SK-N-SH treated with all-trans-retinoic acid at 6 μM for 48 hours (cell line): ENCODE results near the gene LMAN2.

Experiments used
- ATAC-seq: fragments of 200-7000 bp; cut with Tn5 transposase; 3 replicates; pipeline ENCODE4 v1.9.1; 2020; ENCODE audit warnings: mild to moderate bottlenecking, moderate library complexity
- ARNTL ChIP-seq: fragments of 450-650 bp; formaldehyde crosslinking; IDR thresholded peaks from 2 replicates; pipeline ENCODE4 v1.5.0; 2020; ENCODE audit warnings: low read depth, mild to moderate bottlenecking, moderate library complexity, borderline replicate concordance
- BACH2 ChIP-seq: fragments of 250-450 bp; sonication (Bioruptor Pico); IDR thresholded peaks from 2 replicates; pipeline ENCODE4 v1.9.0; 2021; ENCODE audit warnings: mild to moderate bottlenecking, borderline replicate concordance
- CSRNP3 ChIP-seq: fragments of 250-450 bp; sonication (Bioruptor Pico); IDR thresholded peaks from 2 replicates; pipeline ENCODE4 v1.5.1; 2021; ENCODE audit warnings: mild to moderate bottlenecking, moderate library complexity
- ESRRG ChIP-seq: fragments of 250-450 bp; sonication (Bioruptor Pico); IDR thresholded peaks from 2 replicates; pipeline ENCODE4 v1.6.1; 2021; ENCODE audit warnings: mild to moderate bottlenecking
- ISL1 ChIP-seq: fragments of 250-450 bp; sonication (Bioruptor Pico); IDR thresholded peaks from 2 replicates; pipeline ENCODE4 v2.1.2; 2022; ENCODE audit warnings: mild to moderate bottlenecking, moderate library complexity
- OSR1 ChIP-seq: fragments of 250-450 bp; sonication (Bioruptor Pico); IDR thresholded peaks from 2 replicates; pipeline ENCODE4 v1.8.0; 2022; ENCODE audit warnings: moderate library complexity, mild to moderate bottlenecking, inconsistent platforms
- POU6F1 ChIP-seq: fragments of 250-450 bp; sonication (Bioruptor Pico); IDR thresholded peaks from 2 replicates; pipeline ENCODE4 v1.8.0; 2021; ENCODE audit warnings: low read depth, mild to moderate bottlenecking, moderate library complexity, borderline replicate concordance
- PPARA ChIP-seq: fragments of 250-450 bp; sonication (Bioruptor Pico); IDR thresholded peaks from 2 replicates; pipeline ENCODE4 v1.5.0; 2020; ENCODE audit warnings: mild to moderate bottlenecking, borderline replicate concordance
- SNAI2 ChIP-seq: fragments of 250-450 bp; sonication (Bioruptor Pico); IDR thresholded peaks from 2 replicates; pipeline ENCODE4 v1.5.0; 2020; ENCODE audit warnings: mild to moderate bottlenecking, moderate library complexity
- ZC3H10 ChIP-seq: fragments of 250-450 bp; sonication (Bioruptor Pico); IDR thresholded peaks from 2 replicates; pipeline ENCODE4 v1.5.1; 2021; ENCODE audit warnings: mild to moderate bottlenecking, moderate library complexity
- ZFP3 ChIP-seq: fragments of 250-450 bp; sonication (Bioruptor Pico); IDR thresholded peaks from 2 replicates; pipeline ENCODE4 v1.5.0; 2020; ENCODE audit warnings: mild to moderate bottlenecking, moderate library complexity
- ZFP30 ChIP-seq: fragments of 450-650 bp; formaldehyde crosslinking; IDR thresholded peaks from 2 replicates; pipeline ENCODE4 v1.5.0; 2022; ENCODE audit warnings: mild to moderate bottlenecking, moderate library complexity
- ZNF565 ChIP-seq: fragments of 450-650 bp; formaldehyde crosslinking; conservative IDR thresholded peaks from 2 replicates; pipeline ENCODE4 v1.5.0; 2020; ENCODE audit warnings: low read depth, mild to moderate bottlenecking, moderate library complexity
- ZNF70 ChIP-seq: fragments of 450-650 bp; formaldehyde crosslinking; IDR thresholded peaks from 2 replicates; pipeline ENCODE4 v1.5.0; 2020; ENCODE audit warnings: mild to moderate bottlenecking, moderate library complexity
- TF ChIP-seq, protein P1 (sequence below): fragments of 250-450 bp; sonication (Bioruptor Pico); IDR thresholded peaks from 2 replicates; pipeline ENCODE4 v1.5.0; 2020; ENCODE audit warnings: mild to moderate bottlenecking, moderate library complexity
- TF ChIP-seq, protein P2 (sequence below): fragments of 250-450 bp; sonication (Bioruptor Pico); IDR thresholded peaks from 2 replicates; pipeline ENCODE4 v1.5.1; 2020; ENCODE audit warnings: low read depth, mild to moderate bottlenecking, moderate library complexity
- TF ChIP-seq, protein P3 (sequence below): fragments of 250-450 bp; sonication (Bioruptor Pico); IDR thresholded peaks from 2 replicates; pipeline ENCODE4 v1.8.0; 2020; ENCODE audit warnings: mild to moderate bottlenecking, moderate library complexity, borderline replicate concordance

LMAN2 gene

GRCh38 chr5:177315411-177315810 is 36.1 kb downstream of the LMAN2 start:
- no peak for ATAC-seq
- TF ChIP-seq ZFP3 (no peak), PPARA (CRISPR knock-in tag) (no peak), ZNF70 (no peak), CSRNP3 (CRISPR knock-in tag) (no peak), BACH2 (CRISPR knock-in tag) (no peak), ARNTL (no peak), SNAI2 (CRISPR knock-in tag) (no peak), ZC3H10 (CRISPR knock-in tag) (no peak), ZFP30 (CRISPR knock-in tag) (no peak), POU6F1 (CRISPR knock-in tag) (no peak), ISL1 (CRISPR knock-in tag) (no peak), OSR1 (CRISPR knock-in tag) (no peak)
- TF ChIP-seq, protein P1, sequence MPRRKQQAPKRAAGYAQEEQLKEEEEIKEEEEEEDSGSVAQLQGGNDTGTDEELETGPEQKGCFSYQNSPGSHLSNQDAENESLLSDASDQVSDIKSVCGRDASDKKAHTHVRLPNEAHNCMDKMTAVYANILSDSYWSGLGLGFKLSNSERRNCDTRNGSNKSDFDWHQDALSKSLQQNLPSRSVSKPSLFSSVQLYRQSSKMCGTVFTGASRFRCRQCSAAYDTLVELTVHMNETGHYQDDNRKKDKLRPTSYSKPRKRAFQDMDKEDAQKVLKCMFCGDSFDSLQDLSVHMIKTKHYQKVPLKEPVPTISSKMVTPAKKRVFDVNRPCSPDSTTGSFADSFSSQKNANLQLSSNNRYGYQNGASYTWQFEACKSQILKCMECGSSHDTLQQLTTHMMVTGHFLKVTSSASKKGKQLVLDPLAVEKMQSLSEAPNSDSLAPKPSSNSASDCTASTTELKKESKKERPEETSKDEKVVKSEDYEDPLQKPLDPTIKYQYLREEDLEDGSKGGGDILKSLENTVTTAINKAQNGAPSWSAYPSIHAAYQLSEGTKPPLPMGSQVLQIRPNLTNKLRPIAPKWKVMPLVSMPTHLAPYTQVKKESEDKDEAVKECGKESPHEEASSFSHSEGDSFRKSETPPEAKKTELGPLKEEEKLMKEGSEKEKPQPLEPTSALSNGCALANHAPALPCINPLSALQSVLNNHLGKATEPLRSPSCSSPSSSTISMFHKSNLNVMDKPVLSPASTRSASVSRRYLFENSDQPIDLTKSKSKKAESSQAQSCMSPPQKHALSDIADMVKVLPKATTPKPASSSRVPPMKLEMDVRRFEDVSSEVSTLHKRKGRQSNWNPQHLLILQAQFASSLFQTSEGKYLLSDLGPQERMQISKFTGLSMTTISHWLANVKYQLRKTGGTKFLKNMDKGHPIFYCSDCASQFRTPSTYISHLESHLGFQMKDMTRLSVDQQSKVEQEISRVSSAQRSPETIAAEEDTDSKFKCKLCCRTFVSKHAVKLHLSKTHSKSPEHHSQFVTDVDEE (CRISPR knock-in tag): no peak
- TF ChIP-seq, protein P2, sequence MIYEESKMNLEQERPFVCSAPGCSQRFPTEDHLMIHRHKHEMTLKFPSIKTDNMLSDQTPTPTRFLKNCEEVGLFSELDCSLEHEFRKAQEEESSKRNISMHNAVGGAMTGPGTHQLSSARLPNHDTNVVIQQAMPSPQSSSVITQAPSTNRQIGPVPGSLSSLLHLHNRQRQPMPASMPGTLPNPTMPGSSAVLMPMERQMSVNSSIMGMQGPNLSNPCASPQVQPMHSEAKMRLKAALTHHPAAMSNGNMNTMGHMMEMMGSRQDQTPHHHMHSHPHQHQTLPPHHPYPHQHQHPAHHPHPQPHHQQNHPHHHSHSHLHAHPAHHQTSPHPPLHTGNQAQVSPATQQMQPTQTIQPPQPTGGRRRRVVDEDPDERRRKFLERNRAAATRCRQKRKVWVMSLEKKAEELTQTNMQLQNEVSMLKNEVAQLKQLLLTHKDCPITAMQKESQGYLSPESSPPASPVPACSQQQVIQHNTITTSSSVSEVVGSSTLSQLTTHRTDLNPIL (CRISPR knock-in tag): no peak
- TF ChIP-seq, protein P3, sequence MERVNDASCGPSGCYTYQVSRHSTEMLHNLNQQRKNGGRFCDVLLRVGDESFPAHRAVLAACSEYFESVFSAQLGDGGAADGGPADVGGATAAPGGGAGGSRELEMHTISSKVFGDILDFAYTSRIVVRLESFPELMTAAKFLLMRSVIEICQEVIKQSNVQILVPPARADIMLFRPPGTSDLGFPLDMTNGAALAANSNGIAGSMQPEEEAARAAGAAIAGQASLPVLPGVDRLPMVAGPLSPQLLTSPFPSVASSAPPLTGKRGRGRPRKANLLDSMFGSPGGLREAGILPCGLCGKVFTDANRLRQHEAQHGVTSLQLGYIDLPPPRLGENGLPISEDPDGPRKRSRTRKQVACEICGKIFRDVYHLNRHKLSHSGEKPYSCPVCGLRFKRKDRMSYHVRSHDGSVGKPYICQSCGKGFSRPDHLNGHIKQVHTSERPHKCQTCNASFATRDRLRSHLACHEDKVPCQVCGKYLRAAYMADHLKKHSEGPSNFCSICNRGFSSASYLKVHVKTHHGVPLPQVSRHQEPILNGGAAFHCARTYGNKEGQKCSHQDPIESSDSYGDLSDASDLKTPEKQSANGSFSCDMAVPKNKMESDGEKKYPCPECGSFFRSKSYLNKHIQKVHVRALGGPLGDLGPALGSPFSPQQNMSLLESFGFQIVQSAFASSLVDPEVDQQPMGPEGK (CRISPR knock-in tag): no peak

- no peak for TF ChIP-seq ESRRG
- ATAC-seq: no peak
These were observed 36.8 kb downstream of the LMAN2 start for GRCh38 chr5:177314376-177315342.

DNA sequence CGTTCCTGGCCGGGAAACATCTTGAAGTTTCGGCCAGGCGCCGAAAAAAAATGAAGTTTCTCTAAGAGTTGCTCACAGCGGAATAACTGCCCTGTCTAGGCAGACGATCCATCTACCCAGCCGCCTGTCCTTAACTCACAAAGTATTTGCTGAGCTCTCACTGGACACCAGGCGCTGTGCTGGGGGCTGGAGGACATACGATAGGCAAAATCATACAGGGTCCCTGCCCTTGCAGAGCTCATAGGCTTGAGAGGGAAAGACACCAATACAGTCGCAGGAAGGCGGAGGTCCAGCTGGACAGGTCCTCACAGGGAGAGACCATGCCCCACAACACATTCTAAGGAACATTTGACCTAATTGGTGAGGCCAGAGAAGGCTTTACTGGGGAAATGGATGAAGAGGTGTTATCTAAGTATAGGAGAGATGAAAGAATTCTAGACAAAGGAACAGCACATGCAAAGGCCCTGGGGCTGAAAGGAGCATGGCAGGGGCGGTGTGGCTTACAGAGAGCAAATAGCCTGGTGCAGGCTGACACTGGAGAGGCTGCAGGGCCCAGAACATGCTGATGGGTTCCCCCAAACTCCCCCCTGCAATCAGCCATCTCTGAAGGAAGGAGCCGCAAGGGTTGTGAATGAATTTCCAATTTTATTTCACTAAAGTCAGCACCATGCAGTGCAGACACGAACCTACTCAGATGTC is 37.8 kb downstream of the LMAN2 start:
- no peak for ATAC-seq
- TF ChIP-seq ZNF565 (CRISPR knock-in tag): no peak
- TF ChIP-seq, protein P3 (CRISPR knock-in tag): no peak
- no peak for TF ChIP-seq CSRNP3 (CRISPR knock-in tag)
